DOHH2 (cell line): ENCODE data around the gene CHTF8.

ENCODE experiments used
- EZH2phosphoT487 ChIP-seq: fragments of 200-600 bp; sonication (generic); IDR thresholded peaks from 2 replicates; pipeline ENCODE4 v1.6.1; 2017; ENCODE audit warnings: borderline replicate concordance, mild to moderate bottlenecking, antibody characterized with exemption, low read length, moderate library complexity, mixed read lengths
- TF ChIP-seq, protein P1 (sequence below): fragments of 200-600 bp; sonication (generic); IDR thresholded peaks from one replicate; pipeline ENCODE4 v1.5.1; 2014; ENCODE audit warnings: antibody characterized with exemption, mild to moderate bottlenecking, low read depth, low read length; ENCODE audit not compliant: poor library complexity, severe bottlenecking

DNA sequence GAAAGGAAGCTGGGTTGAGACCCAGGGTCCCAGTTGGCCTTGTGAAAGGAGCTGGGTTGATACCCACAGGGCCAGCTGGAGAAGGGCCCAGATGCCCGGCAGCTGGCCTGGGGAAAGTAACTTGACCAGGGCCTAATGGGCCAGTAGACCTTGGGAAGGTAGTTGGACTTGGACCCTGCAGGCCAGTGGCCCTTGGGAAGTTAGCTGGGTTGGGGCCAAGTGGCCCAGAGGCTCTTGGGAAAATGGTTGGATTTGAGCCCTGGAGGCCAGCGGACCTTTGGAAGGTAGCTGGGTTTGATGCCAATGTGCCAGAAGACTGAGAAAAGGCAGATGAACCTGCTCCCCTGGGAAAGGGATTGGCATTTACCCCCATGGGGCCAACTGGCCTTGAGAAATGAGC is 13.4 kb downstream of the CHTF8 start:
- TF ChIP-seq, protein P1, sequence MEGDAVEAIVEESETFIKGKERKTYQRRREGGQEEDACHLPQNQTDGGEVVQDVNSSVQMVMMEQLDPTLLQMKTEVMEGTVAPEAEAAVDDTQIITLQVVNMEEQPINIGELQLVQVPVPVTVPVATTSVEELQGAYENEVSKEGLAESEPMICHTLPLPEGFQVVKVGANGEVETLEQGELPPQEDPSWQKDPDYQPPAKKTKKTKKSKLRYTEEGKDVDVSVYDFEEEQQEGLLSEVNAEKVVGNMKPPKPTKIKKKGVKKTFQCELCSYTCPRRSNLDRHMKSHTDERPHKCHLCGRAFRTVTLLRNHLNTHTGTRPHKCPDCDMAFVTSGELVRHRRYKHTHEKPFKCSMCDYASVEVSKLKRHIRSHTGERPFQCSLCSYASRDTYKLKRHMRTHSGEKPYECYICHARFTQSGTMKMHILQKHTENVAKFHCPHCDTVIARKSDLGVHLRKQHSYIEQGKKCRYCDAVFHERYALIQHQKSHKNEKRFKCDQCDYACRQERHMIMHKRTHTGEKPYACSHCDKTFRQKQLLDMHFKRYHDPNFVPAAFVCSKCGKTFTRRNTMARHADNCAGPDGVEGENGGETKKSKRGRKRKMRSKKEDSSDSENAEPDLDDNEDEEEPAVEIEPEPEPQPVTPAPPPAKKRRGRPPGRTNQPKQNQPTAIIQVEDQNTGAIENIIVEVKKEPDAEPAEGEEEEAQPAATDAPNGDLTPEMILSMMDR: no peak
- TF ChIP-seq EZH2phosphoT487: no peak
